HepG2 (cell line): ENCODE measurements around the gene TMEM80. TPM values are rescaled to one million over a fixed set of nuclear protein-coding genes. Genes with fewer than 3 reads are reported as not detected.

Experiments used
- ARNTL ChIP-seq: sonication (generic); formaldehyde crosslinking; IDR thresholded peaks from 2 replicates; pipeline ENCODE4 v1.4.0; 2020; ENCODE audit warnings: mild to moderate bottlenecking, missing genetic modification reagents
- BCL3 ChIP-seq: sonication (generic); formaldehyde crosslinking; IDR thresholded peaks from 2 replicates; pipeline ENCODE4 v1.5.1; 2020; ENCODE audit warnings: mild to moderate bottlenecking, missing genetic modification reagents, moderate library complexity
- E2F2 ChIP-seq: sonication (generic); formaldehyde crosslinking; IDR thresholded peaks from 2 replicates; pipeline ENCODE4 v1.4.0; 2020; ENCODE audit warnings: missing genetic modification reagents, borderline replicate concordance
- FOXK1 ChIP-seq: sonication (generic); formaldehyde crosslinking; IDR thresholded peaks from 2 replicates; pipeline ENCODE4 v1.4.0; 2020; ENCODE audit warnings: low read depth, missing genetic modification reagents, borderline replicate concordance
- HOXA5 ChIP-seq: sonication (generic); formaldehyde crosslinking; IDR thresholded peaks from 2 replicates; pipeline ENCODE4 v1.4.0; 2020; ENCODE audit warnings: missing genetic modification reagents
- LCORL ChIP-seq, 2 experiments: fragments of 450-650 bp in 1 of 2; sonication (generic) in 1 of 2; formaldehyde crosslinking in 1 of 2; IDR thresholded peaks; 2 replicates each; pipeline versions ENCODE4 v1.5.0 to v1.6.1; 2017 to 2020; ENCODE audit warnings: antibody characterized with exemption in 1 of 2, missing genetic modification reagents in 1 of 2
- MTERF4 ChIP-seq: sonication (generic); formaldehyde crosslinking; IDR thresholded peaks from 2 replicates; pipeline ENCODE4 v1.8.0; 2023; ENCODE audit warnings: mild to moderate bottlenecking, missing genetic modification reagents
- NFE2L1 ChIP-seq: sonication (generic); formaldehyde crosslinking; IDR thresholded peaks from 2 replicates; pipeline ENCODE4 v1.4.0; 2020; ENCODE audit warnings: missing genetic modification reagents, mild to moderate bottlenecking, borderline replicate concordance
- RFX1 ChIP-seq: fragments of 450-650 bp; IDR thresholded peaks from 2 replicates; pipeline ENCODE4 v1.6.1; 2017
- RORA ChIP-seq: sonication (generic); formaldehyde crosslinking; IDR thresholded peaks from 2 replicates; pipeline ENCODE4 v1.5.0; 2020; ENCODE audit warnings: mild to moderate bottlenecking, missing genetic modification reagents, moderate library complexity
- SAFB2 ChIP-seq: sonication (generic); formaldehyde crosslinking; IDR thresholded peaks from 2 replicates; pipeline ENCODE4 v1.5.1; 2020; ENCODE audit warnings: missing genetic modification reagents, low read depth, mild to moderate bottlenecking, borderline replicate concordance
- ZFP91 ChIP-seq: sonication (generic); formaldehyde crosslinking; IDR thresholded peaks from 2 replicates; pipeline ENCODE4 v1.9.0; 2022; ENCODE audit warnings: missing genetic modification reagents, mild to moderate bottlenecking, borderline replicate concordance
- ZNF552 ChIP-seq: sonication (generic); formaldehyde crosslinking; IDR thresholded peaks from 2 replicates; pipeline ENCODE4 v1.9.0; 2022; ENCODE audit warnings: missing genetic modification reagents, mild to moderate bottlenecking, borderline replicate concordance
- ZNF614 ChIP-seq: IDR thresholded peaks from 2 replicates; pipeline ENCODE4 v1.6.1; 2018; ENCODE audit warnings: missing biosample characterization, missing genetic modification reagents, inconsistent platforms, borderline replicate concordance
- ZNF883 ChIP-seq: sonication (generic); formaldehyde crosslinking; IDR thresholded peaks from 2 replicates; pipeline ENCODE4 v1.5.1; 2020; ENCODE audit warnings: mild to moderate bottlenecking, missing genetic modification reagents; ENCODE audit errors: not compliant biosample characterization
- polyA plus RNA-seq, 8 experiments: library from polyadenylated mRNA; depleted of rRNA in 3 of 8; stranded (reverse) in 7 of 8; unstranded in 1 of 8; fragments of >200 nt; fragmentation: Illumina TruSeq in 4 of 8; extraction: Trizol in 4 of 8; gene quantifications; 2 replicates each; pipeline versions ENCODE4 v1.2.1 to v1.2.3, GENCODE V29; 2011 to 2016; ENCODE audit warnings: low read depth in 4 of 8, missing spikeins in 1 of 8, mixed read lengths in 1 of 8; ENCODE audit not compliant: insufficient read depth in 1 of 8
- total RNA-seq, 5 experiments: library from RNA; depleted of rRNA; stranded (reverse); fragments of >200 nt; fragmentation: Illumina TruSeq; extraction: Trizol; gene quantifications; 2 replicates each; pipeline ENCODE4 v1.2.3, GENCODE V29; 2016; ENCODE audit warnings: low read depth in 1 of 5
- TF ChIP-seq, protein P1 (sequence below): sonication (generic); formaldehyde crosslinking; IDR thresholded peaks from 2 replicates; pipeline ENCODE4 v1.4.0; 2020; ENCODE audit warnings: missing genetic modification reagents

Gene TMEM80
- total and polyA plus RNA-seq, 2 of the 13 experiments (the other 11 are each of a cell fraction or from before 2014, with no cell fraction given): 5.6 to 17.1 TPM

DNA sequence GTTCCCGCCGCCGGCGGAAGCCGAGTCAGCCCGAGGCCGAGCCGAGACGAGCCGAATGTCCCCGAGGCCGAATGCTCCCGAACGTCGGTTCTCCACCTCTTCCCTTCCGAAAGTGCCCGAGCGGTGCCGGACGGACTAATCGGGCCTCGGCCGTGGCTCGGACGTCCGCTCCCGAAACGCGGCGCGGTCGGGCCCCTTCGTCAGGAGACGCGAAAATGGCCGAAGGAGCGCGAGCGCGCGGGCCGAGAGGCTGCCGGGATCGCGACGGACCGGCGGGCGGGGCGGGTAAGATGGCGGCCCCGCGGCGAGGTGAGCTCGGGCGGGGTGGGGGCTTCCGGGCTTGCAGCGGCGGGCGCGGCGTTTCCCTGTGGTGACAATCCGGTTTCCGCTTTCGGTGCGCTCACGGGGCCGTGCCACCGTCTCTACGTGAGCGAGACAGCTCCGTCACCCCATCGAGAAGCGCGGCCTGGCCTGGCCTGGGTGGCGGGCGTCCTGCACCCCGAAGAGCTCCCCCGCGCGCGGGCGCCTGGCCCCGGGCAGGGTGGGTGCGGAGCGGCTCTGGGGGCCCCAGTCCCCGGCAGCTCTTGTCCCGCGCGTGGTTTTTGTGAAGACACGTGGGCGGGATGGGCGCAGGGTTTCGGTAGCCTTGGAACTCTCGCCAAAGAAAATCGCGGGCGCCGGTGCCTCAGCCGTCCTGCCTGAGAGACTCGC lies at the start of gene TMEM80 (continued):
- TF ChIP-seq ZNF614 (CRISPR knock-in tag) (peak; percentile 26; the same call in 1 of the 2 replicates), E2F2 (no peak), LCORL (IDR thresholded peaks at IDR 0.05) (no peak), LCORL (CRISPR knock-in tag; IDR thresholded peaks at IDR 0.05) (peak; percentile 63), SAFB2 (CRISPR knock-in tag) (no peak; the same call in 1 of the 2 replicates), ZNF552 (0 out of 2 replicates have a peak, but pooled peaks have one; percentile 57), RORA (no peak), HOXA5 (CRISPR knock-in tag) (no peak), FOXK1 (CRISPR knock-in tag) (no peak), ARNTL (no peak), ZFP91 (peak; percentile 91), BCL3 (CRISPR knock-in tag) (peak; percentile 30; the same call in 1 of the 2 replicates), MTERF4 (CRISPR knock-in tag) (peak; percentile 81), RFX1 (no peak), ZNF883 (peak; percentile 28), NFE2L1 (CRISPR knock-in tag) (no peak)
- TF ChIP-seq, protein P1, sequence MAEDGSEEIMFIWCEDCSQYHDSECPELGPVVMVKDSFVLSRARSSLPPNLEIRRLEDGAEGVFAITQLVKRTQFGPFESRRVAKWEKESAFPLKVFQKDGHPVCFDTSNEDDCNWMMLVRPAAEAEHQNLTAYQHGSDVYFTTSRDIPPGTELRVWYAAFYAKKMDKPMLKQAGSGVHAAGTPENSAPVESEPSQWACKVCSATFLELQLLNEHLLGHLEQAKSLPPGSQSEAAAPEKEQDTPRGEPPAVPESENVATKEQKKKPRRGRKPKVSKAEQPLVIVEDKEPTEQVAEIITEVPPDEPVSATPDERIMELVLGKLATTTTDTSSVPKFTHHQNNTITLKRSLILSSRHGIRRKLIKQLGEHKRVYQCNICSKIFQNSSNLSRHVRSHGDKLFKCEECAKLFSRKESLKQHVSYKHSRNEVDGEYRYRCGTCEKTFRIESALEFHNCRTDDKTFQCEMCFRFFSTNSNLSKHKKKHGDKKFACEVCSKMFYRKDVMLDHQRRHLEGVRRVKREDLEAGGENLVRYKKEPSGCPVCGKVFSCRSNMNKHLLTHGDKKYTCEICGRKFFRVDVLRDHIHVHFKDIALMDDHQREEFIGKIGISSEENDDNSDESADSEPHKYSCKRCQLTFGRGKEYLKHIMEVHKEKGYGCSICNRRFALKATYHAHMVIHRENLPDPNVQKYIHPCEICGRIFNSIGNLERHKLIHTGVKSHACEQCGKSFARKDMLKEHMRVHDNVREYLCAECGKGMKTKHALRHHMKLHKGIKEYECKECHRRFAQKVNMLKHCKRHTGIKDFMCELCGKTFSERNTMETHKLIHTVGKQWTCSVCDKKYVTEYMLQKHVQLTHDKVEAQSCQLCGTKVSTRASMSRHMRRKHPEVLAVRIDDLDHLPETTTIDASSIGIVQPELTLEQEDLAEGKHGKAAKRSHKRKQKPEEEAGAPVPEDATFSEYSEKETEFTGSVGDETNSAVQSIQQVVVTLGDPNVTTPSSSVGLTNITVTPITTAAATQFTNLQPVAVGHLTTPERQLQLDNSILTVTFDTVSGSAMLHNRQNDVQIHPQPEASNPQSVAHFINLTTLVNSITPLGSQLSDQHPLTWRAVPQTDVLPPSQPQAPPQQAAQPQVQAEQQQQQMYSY (CRISPR knock-in tag): 0 out of 2 replicates have a peak, but pooled peaks have one; percentile 22
